Ishikawa (cell line): ENCODE measurements around the gene FIBCD1.

ENCODE experiments used
- CEBPB ChIP-seq: IDR thresholded peaks from 2 replicates; pipeline ENCODE4 v1.6.1; 2012
- CREB1 ChIP-seq: IDR thresholded peaks from 2 replicates; pipeline ENCODE4 v1.6.1; 2012; ENCODE audit warnings: low read depth
- EGR1 ChIP-seq: IDR thresholded peaks from 2 replicates; pipeline ENCODE4 v1.6.1; 2012
- EP300 ChIP-seq: IDR thresholded peaks from 2 replicates; pipeline ENCODE4 v1.6.1; 2012; ENCODE audit warnings: borderline replicate concordance
- FOXM1 ChIP-seq: IDR thresholded peaks from 2 replicates; pipeline ENCODE4 v1.6.1; 2012; ENCODE audit warnings: low read depth, borderline replicate concordance
- NFIC ChIP-seq: IDR thresholded peaks from 2 replicates; pipeline ENCODE4 v1.6.1; 2012
- RAD21 ChIP-seq: IDR thresholded peaks from 2 replicates; pipeline ENCODE4 v1.6.1; 2012; ENCODE audit warnings: low read depth
- REST ChIP-seq: IDR thresholded peaks from 2 replicates; pipeline ENCODE4 v1.6.1; 2012; ENCODE audit warnings: low read depth, mild to moderate bottlenecking
- TAF1 ChIP-seq: IDR thresholded peaks from 2 replicates; pipeline ENCODE4 v1.6.1; 2012; ENCODE audit warnings: low read depth, mild to moderate bottlenecking
- TCF12 ChIP-seq: IDR thresholded peaks from 2 replicates; pipeline ENCODE4 v1.6.1; 2012; ENCODE audit warnings: low read depth
- TEAD4 ChIP-seq: IDR thresholded peaks from 2 replicates; pipeline ENCODE4 v1.6.1; 2012
- USF1 ChIP-seq: IDR thresholded peaks from 2 replicates; pipeline ENCODE4 v1.6.1; 2012
- YY1 ChIP-seq: IDR thresholded peaks from 2 replicates; pipeline ENCODE4 v1.6.1; 2012; ENCODE audit warnings: low read depth
- ZBTB7A ChIP-seq: IDR thresholded peaks from 2 replicates; pipeline ENCODE4 v1.6.1; 2012; ENCODE audit warnings: low read depth
- TF ChIP-seq, protein P1 (sequence below): IDR thresholded peaks from 2 replicates; pipeline ENCODE4 v1.6.1; 2012

Gene FIBCD1

GRCh38 chr9:130925050-130925678 is 13.9 kb downstream of the FIBCD1 start:
- TF ChIP-seq TCF12 (no peak), REST (no peak)

- TF ChIP-seq TAF1 (no peak), CREB1 (no peak), ZBTB7A (no peak), EGR1 (no peak), RAD21 (no peak), YY1 (no peak), EP300 (no peak), FOXM1 (no peak), TCF12 (no peak), CEBPB (no peak), USF1 (no peak), REST (no peak), TEAD4 (no peak)
- TF ChIP-seq, protein P1, sequence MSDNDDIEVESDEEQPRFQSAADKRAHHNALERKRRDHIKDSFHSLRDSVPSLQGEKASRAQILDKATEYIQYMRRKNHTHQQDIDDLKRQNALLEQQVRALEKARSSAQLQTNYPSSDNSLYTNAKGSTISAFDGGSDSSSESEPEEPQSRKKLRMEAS = no peak
These were observed 14.6 kb downstream of the FIBCD1 start for GRCh38 chr9:130924448-130924788.

DNA sequence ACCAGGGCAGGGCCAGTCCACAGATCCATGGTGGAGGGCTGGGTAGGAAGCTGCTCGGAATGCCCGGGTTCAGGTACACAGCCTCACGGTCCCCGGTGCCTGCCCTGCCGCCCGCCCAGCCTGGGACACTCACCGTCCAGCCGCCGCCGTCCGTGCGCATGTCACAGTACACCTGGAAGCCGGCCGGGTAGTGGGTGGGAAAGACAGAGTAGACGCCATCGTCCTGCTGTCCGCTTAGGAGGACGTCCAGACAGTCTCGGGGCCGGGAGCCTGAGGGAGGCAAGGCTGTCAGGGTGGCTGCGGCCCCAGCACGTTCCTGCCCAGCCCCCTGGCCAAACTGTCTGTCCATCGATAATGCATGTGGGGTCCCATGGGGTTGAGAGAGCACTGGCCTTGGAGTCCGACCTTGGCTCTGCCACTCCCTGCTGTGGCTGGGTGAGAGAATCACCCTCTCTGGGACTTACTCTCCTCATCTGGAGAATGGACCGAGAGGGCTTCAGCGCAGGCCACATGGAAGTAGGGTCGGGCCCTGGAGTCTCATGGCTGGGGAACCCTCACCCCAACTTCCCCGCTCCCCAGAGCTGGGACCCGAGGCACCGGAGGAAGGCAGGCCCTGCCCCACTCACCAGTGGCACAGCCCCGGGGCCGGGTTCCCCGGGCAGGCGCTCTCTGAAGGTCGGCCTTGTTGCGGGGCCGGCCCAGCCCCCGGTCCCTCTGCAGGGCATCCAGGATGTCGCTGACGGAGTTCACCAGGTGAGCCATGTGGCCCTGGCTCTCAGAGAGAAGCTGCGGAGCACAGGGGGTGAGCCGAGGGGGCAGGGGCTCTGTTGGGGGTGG is 15.2 kb downstream of the FIBCD1 start:
- TF ChIP-seq TAF1 = no peak
- no peak for TF ChIP-seq NFIC
- no peak for TF ChIP-seq EP300
- TF ChIP-seq CEBPB = no peak
- no peak for TF ChIP-seq RAD21
- TF ChIP-seq FOXM1 = no peak
- TF ChIP-seq, protein P1 = no peak

GRCh38 chr9:130922893-130923610 is 16.0 kb downstream of the FIBCD1 start:
- no peak for TF ChIP-seq TAF1
- no peak for TF ChIP-seq TEAD4
- no peak for TF ChIP-seq REST
- TF ChIP-seq EGR1 = no peak
- no peak for TF ChIP-seq EP300
- no peak for TF ChIP-seq NFIC
- no peak for TF ChIP-seq CREB1
- TF ChIP-seq RAD21 = no peak
- no peak for TF ChIP-seq YY1
